Measurements from ENCODE around the gene TBC1D22A. TPM values are rescaled to one million over a fixed set of nuclear protein-coding genes. Genes with fewer than 3 reads are reported as not detected.

The TBC1D22A gene
- total RNA-seq, 1 donor from 2014 or later: 87.8 TPM

DNA sequence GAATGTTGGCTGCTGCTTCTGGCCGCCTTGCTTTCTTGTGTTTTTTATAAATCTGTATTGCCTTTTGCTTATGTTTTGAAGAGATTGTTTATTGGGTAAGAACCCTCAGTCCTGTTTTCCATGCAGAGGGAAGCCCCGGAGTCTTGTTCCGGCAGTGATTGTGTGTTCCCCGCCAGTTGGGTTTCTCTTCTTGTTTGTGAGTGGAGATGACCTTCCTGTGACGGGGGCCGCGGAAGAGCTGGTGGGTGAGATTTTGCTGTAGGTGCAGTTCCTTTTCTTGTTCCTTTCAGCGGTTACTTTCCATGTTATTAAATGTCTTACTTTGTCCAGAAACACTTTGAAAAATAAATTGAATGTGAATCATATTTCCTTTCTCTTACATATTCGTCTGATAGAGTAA, 8.3 kb downstream of the TBC1D22A start:
- Histone ChIP-seq H3K36me3 (no peaks in the 10 kb centered on the region), H3K27ac (peak overlapping the region; percentile 59 to 74), H3K4me1 (peaks cover 0 to 16% of the 10 kb centered on the region in 2 donors), H3K9me3 (no peaks in the 10 kb centered on the region), H3K27me3 (no peaks in the 10 kb centered on the region), H3K4me3 (no peak overlapping the region)
- no peak for DNase-seq (ENCODE audit: low spot score in 2 of 2)
- TF ChIP-seq, protein P1, sequence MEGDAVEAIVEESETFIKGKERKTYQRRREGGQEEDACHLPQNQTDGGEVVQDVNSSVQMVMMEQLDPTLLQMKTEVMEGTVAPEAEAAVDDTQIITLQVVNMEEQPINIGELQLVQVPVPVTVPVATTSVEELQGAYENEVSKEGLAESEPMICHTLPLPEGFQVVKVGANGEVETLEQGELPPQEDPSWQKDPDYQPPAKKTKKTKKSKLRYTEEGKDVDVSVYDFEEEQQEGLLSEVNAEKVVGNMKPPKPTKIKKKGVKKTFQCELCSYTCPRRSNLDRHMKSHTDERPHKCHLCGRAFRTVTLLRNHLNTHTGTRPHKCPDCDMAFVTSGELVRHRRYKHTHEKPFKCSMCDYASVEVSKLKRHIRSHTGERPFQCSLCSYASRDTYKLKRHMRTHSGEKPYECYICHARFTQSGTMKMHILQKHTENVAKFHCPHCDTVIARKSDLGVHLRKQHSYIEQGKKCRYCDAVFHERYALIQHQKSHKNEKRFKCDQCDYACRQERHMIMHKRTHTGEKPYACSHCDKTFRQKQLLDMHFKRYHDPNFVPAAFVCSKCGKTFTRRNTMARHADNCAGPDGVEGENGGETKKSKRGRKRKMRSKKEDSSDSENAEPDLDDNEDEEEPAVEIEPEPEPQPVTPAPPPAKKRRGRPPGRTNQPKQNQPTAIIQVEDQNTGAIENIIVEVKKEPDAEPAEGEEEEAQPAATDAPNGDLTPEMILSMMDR (IDR thresholded peaks at IDR 0.05): no peak
- intact Hi-C loops (cut with DNase I): no loop called here

DNA sequence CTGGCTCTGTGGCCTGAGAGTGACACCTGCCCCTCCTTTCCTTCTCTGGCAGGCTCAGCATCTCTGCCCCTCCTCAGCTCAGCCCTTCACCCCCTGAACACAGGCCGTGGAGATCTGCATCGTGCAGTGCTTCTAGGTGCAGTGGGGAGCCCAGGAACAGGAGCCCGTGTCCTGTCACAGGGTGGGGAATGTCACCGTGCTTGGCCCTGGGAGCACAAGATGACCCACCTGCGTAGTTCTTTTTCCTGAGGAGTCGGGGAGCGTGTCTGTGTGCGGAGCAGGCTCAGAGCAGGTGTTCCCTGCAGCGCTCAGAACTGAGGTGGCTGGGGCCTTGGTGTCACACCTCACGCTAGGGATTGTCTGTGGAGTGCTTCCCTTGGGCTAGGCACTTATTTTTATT, 10.6 kb downstream of the TBC1D22A start:
- Histone ChIP-seq H3K9me3 (no peaks in the 10 kb centered on the region), H3K27ac (peak overlapping the region in 1 of 2 donors; percentile 21), H3K27me3 (no peaks in the 10 kb centered on the region), H3K36me3 (no peaks in the 10 kb centered on the region), H3K4me3 (no peak overlapping the region), H3K4me1 (peaks cover 0 to 9% of the 10 kb centered on the region in 2 donors)
- TF ChIP-seq, protein P1 (IDR thresholded peaks at IDR 0.05): no peak
- DNase-seq (ENCODE audit: low spot score in 2 of 2): no peak
- intact Hi-C loops (cut with DNase I): no loop called here

DNA sequence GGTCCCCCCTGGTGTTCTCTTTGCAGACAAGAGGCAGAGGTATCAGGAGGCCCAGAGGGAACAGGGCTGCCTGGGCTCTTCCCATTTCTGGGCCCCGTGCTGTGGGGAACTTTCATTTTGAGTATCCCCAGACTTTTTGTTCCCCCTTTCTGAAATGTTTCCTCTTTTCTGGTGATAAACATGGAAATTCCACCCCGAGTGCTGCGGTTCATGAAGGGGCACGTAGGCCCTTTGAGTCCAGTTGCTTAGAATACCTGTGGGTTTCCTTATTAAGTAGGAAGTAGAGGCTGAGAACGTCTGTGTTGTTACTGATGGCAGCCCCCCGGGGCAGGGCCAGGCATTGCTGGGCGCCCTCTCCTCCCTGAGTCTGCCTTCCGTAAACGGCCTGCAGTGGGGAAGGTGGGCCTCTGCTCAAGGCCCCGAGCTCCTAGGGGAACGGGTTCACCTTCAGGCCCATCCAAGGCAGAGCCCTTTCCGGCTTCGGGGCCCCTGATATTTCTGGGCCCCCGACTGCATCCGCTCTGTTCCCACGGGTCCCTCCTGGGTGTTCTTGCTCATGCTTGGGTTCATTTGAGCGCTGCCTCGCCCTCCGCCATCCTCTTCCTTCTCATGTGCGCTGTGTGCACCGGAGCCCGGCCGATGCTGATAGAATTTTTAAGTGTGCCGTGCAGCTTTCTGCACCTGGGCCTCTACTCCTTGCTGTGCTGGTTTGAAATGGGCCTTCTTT, 12.0 kb downstream of the TBC1D22A start:
- Histone ChIP-seq H3K36me3 (no peaks in the 10 kb centered on the region), H3K4me3 (no peak overlapping the region), H3K4me1 (peaks cover 0 to 2% of the 10 kb centered on the region in 2 donors), H3K9me3 (no peaks in the 10 kb centered on the region), H3K27me3 (no peaks in the 10 kb centered on the region), H3K27ac (peak overlapping the region in 1 of 2 donors; percentile 53)
- TF ChIP-seq, protein P1 (IDR thresholded peaks at IDR 0.05): no peak
- intact Hi-C loops (cut with DNase I): no loop called here
- DNase-seq (ENCODE audit: low spot score in 2 of 2): no peak

DNA sequence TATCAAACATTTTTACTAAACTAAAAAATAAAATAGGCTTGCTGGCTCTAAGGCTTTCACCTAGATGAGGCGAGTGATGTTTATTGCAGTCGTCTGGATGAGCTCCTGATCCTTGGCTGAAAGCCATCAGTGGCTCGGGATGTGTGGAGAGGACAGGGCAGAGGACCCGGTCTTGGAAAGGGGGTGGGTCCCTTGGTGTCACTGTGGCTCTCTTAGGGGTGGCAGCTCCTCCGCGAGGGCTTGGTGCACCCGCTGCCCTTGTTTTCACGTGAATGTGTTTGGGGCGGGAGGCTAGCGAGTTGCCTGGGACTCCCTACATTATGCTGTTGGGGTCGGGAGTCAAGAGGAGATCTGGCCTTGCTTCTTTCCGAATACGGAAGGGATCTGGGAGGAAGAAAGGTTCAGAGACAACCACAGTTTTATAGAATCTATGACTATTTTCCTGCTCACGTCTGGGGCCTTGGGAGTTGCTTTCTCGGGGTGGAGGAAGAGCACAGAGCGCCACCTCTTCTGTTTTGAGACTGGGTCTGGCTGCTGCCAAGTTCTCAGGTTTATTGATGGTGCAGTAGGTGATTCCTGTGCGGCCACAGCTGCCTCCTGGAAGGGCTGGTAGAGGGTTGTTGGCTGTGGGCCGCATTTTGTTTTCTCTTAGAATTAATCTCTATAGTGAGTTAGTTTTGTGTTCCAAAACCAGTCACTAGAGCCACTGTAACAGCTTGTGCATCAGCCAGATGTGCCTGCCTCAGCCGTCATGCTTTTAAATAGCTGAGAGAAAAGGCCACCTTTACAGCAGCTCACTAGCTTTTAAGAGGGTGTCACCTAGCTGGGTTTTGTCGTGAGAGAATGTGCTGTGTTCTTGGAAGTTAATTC, 12.8 kb downstream of the TBC1D22A start:
- no peaks in the 10 kb centered on the region for H3K4me1 ChIP-seq
- H3K9me3 ChIP-seq: no peaks in the 10 kb centered on the region
- intact Hi-C loops (cut with DNase I): no loop called here
- TF ChIP-seq, protein P1 (IDR thresholded peaks at IDR 0.05): no peak
- DNase-seq (ENCODE audit: low spot score in 2 of 2): no peak
- H3K27ac ChIP-seq: peak overlapping the region in 1 of 2 donors; percentile 53
- H3K4me3 ChIP-seq: no peak overlapping the region
- no peaks in the 10 kb centered on the region for H3K36me3 ChIP-seq
- H3K27me3 ChIP-seq: no peaks in the 10 kb centered on the region

DNA sequence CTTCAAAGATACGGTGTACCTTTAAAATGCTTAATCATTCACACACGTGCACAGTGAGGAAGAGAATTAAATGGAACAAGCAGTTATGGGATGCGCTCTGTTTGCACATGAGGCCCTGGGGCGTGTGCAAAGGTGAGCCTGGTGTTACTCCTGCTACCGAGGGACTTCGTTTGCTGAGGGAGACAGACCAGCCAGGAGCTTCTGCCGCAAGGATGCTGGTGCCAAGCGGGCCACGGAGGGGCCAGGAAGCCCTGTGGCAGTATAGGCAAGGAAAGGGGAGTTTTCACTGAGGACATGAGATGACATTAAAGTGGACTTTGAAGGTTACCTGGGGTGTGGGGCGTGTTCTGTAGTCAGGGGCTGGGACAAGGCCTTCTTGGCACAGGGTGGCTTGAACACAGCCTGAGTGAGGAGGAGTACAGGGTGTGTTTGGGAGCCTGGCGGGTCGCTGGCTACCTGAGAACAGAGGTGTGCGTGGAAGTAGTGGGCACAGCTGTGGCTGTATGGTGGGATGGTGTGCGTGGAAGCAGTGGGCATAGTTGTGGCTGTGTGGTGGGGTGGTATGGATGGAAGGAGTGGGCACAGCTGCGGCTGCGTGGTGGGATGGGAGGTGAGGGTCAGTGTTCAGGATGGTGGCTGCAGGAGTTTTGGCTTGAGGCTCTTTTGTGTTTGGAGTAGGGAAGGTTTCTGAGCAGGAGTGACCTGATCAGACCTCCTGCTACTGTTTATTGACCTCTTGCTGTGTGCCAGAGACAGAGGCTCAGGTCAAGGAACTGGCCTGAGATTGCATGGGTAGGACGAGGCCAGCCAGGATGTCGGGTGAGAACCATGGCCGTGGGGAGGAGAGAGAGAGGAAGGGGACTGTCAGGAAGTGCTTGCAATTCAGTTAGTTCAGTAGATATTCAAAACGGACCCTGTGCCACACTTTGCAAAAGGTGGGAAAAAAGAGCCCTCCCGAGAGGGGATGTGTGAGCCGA, 13.7 kb downstream of the TBC1D22A start:
- no peaks in the 10 kb centered on the region for H3K4me1 ChIP-seq
- H3K36me3 ChIP-seq: no peaks in the 10 kb centered on the region
- no peaks in the 10 kb centered on the region for H3K9me3 ChIP-seq
- H3K4me3 ChIP-seq: no peak overlapping the region
- no peaks in the 10 kb centered on the region for H3K27me3 ChIP-seq
- no peak overlapping the region for H3K27ac ChIP-seq
- TF ChIP-seq, protein P1 (IDR thresholded peaks at IDR 0.05): no peak
- DNase-seq (ENCODE audit: low spot score in 2 of 2): no peak
- intact Hi-C loops (cut with DNase I): no loop called here

All from ascending aorta (tissue), 2 donors.